Activated CD4-positive, alpha-beta T cell treated with anti-CD3 and anti-CD28 coated beads, Interleukin-2, amount 10 ng/mL, durations not matched to agents 7 days and 5 days (primary cell): ENCODE measurements around the gene ALPK3. TPM values are rescaled to one million over a fixed set of nuclear protein-coding genes. Genes with fewer than 3 reads are reported as not detected.
A peak's percentile ranks its signal among the peaks of the same experiment; 100 is the strongest.

Experiments used
- CTCF ChIA-PET: fragments of 350-600 bp; sonication (Branson Sonifier 250); formaldehyde crosslinking; loops from one replicate; lab custom pipeline; 2021; ENCODE audit warnings: antibody characterized with exemption; lab: Charles Lee
- POLR2A ChIA-PET: fragments of 350-600 bp; sonication (Branson Sonifier 250); formaldehyde crosslinking; loops from one replicate; lab custom pipeline; 2021; ENCODE audit warnings: antibody characterized with exemption; lab: Charles Lee
- DNase-seq: peaks from one replicate; pipeline ENCODE4 v3.0.0-alpha.2; 2020
- H3K27ac Mint-ChIP-seq: one replicate; pipeline ENCODE4 v1.8.0; 2021; ENCODE audit warnings: mild to moderate bottlenecking, moderate library complexity, mixed read lengths
- H3K27me3 Mint-ChIP-seq: one replicate; pipeline ENCODE4 v1.8.0; 2021; ENCODE audit warnings: mixed read lengths
- H3K36me3 Mint-ChIP-seq: one replicate; pipeline ENCODE4 v1.8.0; 2021; ENCODE audit warnings: low read depth, mixed read lengths
- H3K4me1 Mint-ChIP-seq: one replicate; pipeline ENCODE4 v1.8.0; 2021; ENCODE audit warnings: mixed read lengths
- H3K4me3 Mint-ChIP-seq: one replicate; pipeline ENCODE4 v1.8.0; 2021; ENCODE audit warnings: mild to moderate bottlenecking, moderate library complexity, mixed read lengths
- H3K9me3 Mint-ChIP-seq: one replicate; pipeline ENCODE4 v1.8.0; 2021; ENCODE audit warnings: mixed read lengths
- total RNA-seq, 2 experiments: library from RNA; stranded (reverse); gene quantifications; one replicate each; pipeline ENCODE4 v1.2.3, GENCODE V29; 2021

The ALPK3 gene
- total RNA-seq, 2 experiments from 2014 or later = 0.15 to 0.27 TPM

DNA sequence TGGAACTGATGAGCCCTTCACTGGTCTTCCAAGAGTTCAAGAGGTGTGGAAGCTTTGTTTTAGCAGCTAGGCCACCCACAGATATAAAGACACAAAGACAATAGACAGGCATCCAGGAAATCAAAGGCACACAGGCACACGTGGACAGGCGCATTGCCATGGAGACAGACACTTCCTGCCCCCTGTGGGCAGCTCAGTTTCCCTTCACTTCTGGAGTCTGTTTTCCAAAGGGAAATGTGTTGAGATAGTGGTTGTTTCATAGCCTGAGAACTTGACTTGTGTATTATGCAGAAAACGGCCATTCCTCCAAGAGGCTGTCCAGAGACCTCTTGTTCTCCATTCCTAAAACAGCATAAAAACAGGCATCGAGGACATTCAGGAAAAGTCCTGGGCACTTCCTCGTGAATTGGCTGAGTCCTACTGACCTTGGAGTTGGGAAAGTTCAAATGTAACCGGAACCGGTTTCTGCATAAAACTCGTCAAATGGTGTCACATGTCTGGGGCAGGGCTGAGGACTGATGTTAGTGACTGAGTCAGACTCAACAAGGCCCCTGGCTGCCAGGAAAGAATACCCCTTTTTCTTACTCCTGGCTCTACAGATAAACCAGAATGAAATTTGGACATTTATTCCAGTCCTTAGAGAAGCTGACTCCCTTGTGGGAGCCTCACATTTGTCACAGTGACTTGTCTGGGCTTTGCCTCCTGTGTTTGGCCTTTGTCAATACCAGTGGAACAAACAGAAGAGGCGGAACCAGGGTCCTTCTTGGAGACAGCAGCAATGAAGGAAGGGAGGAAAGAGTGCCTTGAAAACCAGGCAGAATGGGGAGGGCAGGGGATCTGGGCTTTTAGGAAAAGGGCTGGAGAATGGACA is 1.3 kb downstream of the ALPK3 start:
- Mint-ChIP-seq H3K4me1 (peaks cover 14% of the 10 kb centered on the region), H3K4me3 (no peak overlapping the region), H3K9me3 (no peaks in the 10 kb centered on the region), H3K27ac (no peak overlapping the region), H3K36me3 (no peaks in the 10 kb centered on the region), H3K27me3 (peaks cover 7% of the 10 kb centered on the region)
- CTCF ChIA-PET = interaction anchor here (0.6 to 2.3 kb wide), 6 partner anchors 9 to 690 kb away, joined by 3 to 7 read pairs (median 5); no protein-coding TSS in a partner anchor
- POLR2A ChIA-PET = no interaction called here
- DNase-seq = peak; percentile 34

DNA sequence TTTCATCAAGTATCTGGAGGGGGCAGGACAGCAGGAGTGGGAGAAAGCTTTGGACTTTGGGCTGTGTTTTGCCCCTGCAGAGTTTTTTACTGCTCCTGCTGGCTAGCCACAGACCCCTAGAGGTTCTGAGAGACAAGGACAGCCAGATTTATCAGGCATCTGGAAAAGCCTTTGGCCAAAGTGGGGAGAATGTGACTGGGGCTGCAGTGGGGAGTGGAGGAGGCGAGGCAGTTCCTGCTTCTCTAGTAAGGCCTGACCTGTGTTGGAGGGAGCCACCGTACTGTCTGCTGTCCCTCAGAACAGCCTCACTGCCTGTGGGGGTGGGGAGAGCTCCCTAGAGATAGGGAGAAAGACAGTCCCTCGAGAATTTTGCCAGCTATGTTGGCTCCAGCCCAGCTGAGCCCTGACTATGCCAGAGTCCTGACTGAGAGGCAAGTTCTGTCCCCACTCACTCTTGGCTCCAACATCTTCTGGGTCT is 2.2 kb downstream of the ALPK3 start:
- H3K4me1 Mint-ChIP-seq = peaks cover 14% of the 10 kb centered on the region
- ChIA-PET CTCF (interaction anchor here (0.6 to 2.3 kb wide), 5 partner anchors 10 to 26 kb away, joined by 3 to 7 read pairs (median 5); no protein-coding TSS in a partner anchor), POLR2A (no interaction called here)
- DNase-seq = no peak
- H3K4me3 Mint-ChIP-seq = no peak overlapping the region
- H3K36me3 Mint-ChIP-seq = no peaks in the 10 kb centered on the region
- H3K27ac Mint-ChIP-seq = no peak overlapping the region
- H3K27me3 Mint-ChIP-seq = peaks cover 7% of the 10 kb centered on the region
- no peaks in the 10 kb centered on the region for H3K9me3 Mint-ChIP-seq

DNA sequence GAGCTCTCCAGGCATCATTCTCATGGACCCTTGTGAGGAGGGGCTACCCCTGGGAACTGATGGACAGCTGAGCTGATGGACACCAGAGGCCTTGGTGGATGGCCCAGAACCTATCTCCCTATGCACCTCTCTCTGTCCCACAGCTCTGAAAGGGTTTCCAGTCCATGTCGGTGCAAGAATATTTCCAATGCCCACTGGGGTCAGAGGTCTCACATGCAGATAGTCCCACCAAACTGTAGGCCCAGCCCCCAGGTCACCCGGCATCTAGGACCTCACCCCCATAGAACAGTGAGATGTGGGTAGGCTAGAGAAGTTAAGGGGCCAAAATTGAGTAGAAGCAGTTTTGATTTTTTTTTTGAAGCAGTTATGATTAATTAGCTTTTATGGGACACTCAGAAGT is 2.6 kb downstream of the ALPK3 start:
- no peaks in the 10 kb centered on the region for H3K9me3 Mint-ChIP-seq
- no peak overlapping the region for H3K4me3 Mint-ChIP-seq
- CTCF ChIA-PET = interaction anchor here (0.6 to 2.3 kb wide), 6 partner anchors 11 to 206 kb away, joined by 3 to 7 read pairs (median 4); no protein-coding TSS in a partner anchor
- H3K4me1 Mint-ChIP-seq = peaks cover 14% of the 10 kb centered on the region
- H3K27ac Mint-ChIP-seq = no peak overlapping the region
- H3K36me3 Mint-ChIP-seq = no peaks in the 10 kb centered on the region
- POLR2A ChIA-PET = no interaction called here
- no peak for DNase-seq
- peaks cover 7% of the 10 kb centered on the region for H3K27me3 Mint-ChIP-seq

DNA sequence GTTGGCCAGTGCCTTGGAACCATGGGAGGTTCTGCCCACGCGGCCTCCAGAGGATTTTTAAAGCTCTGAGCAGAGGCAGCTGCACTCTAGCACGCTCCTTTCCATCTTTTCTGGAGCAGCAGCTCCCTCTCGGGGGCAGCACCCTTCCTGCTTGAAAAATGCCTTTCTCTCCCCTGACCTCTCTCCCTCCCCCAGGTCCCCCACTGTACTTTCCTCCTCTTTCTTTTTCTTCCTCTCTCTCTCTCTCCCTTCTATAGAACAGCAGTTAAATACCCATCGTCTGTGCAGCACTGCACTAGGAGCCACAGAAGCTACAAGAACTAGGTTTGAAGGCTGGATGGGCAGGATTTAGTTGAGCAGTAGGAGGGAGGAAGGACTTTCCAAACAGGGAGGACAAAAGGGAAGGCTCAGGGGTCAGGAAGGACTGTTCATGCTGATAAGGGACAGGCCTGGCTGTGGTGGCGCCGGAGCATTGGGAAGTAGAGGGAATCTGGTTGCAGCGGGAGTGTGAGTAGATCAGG is 4.4 kb downstream of the ALPK3 start:
- H3K36me3 Mint-ChIP-seq = no peaks in the 10 kb centered on the region
- CTCF ChIA-PET = interaction anchor here (0.7 to 1.3 kb wide), 3 partner anchors 11 to 21 kb away, joined by 3 to 5 read pairs (median 4); no protein-coding TSS in a partner anchor

DNA sequence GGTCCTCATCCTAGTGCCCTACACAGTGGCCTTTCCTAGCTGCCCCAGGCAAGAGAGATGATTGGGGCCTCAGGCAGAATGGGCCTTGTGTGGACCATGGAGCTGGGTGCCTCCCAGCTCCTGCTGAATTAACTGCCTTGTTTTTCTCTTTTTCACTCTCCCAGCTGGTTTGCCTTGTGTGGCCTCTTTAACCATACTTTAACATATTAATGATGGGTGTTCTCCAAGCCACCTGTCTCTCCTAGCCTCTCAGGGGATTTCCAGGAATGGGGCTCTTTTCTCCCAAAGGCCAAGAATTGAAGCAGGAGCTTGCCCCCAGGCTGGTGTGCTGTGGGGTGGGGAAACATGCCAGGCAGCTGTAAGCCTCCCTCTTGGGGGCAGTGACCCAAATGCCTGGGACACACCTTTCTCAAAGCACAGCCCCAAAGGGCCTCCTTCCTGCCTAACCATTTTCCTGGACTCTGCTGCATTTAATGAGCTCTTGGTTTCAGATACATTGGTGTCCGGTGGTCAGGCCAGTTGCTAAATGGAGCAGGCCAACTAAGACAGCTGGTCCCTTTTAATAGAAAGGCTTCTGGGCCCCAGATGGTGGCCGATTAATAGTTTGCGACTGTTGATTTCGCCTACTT is 5.6 kb downstream of the ALPK3 start:
- Mint-ChIP-seq H3K36me3 (no peaks in the 10 kb centered on the region), H3K4me3 (no peak overlapping the region), H3K27ac (no peak overlapping the region), H3K4me1 (peaks cover 8% of the 10 kb centered on the region), H3K27me3 (peaks cover 2% of the 10 kb centered on the region), H3K9me3 (no peaks in the 10 kb centered on the region)
- no peak for DNase-seq
- CTCF ChIA-PET = interaction anchor here (0.8 to 1.3 kb wide), 6 partner anchors 10 to 191 kb away, joined by 3 to 6 read pairs (median 3); no protein-coding TSS in a partner anchor
- POLR2A ChIA-PET = no interaction called here

More for the DNA sequence above, 4.4 kb downstream of the ALPK3 start:
- POLR2A ChIA-PET = no interaction called here
- no peak overlapping the region for H3K4me3 Mint-ChIP-seq
- no peak for DNase-seq
- peaks cover 2% of the 10 kb centered on the region for H3K27me3 Mint-ChIP-seq
- H3K4me1 Mint-ChIP-seq = peaks cover 11% of the 10 kb centered on the region
- H3K27ac Mint-ChIP-seq = no peak overlapping the region
- H3K9me3 Mint-ChIP-seq = no peaks in the 10 kb centered on the region

DNA sequence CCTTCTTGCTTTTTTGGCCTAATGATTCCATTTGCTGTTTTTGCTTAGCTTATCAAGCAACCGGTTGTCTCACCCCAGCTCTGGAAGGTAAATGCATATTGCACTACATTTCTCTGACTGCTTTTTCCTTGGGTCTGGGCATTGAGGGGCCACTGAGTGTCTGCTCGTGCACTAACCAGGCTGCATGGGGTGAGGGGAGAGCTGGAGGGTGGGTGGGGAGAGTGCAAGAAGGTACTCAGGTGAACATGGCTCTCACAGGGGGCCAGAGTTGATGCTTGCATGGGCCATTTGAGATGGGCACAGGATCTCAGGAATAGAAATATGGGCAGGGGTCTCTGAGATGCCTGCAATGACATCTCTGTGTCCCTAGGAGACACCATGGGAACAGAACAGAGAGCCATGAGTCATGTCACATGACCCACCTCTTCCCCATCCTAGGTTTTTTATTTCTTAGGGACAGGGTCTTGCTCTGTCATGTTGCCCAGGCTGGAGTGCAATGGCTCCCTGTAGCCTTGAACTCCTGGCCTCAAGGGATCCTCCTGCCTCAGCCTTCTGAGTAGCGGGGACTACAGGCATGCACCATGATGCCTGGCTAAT is 6.2 kb downstream of the ALPK3 start:
- no peaks in the 10 kb centered on the region for H3K27me3 Mint-ChIP-seq
- H3K9me3 Mint-ChIP-seq = no peaks in the 10 kb centered on the region
- ChIA-PET POLR2A (no interaction called here), CTCF (interaction anchor here (0.8 to 1.3 kb wide), 5 partner anchors 9 to 191 kb away, joined by 3 to 6 read pairs (median 3); no protein-coding TSS in a partner anchor)
- no peaks in the 10 kb centered on the region for H3K36me3 Mint-ChIP-seq
- peaks cover 2% of the 10 kb centered on the region for H3K4me1 Mint-ChIP-seq
- H3K4me3 Mint-ChIP-seq = no peak overlapping the region
- H3K27ac Mint-ChIP-seq = no peak overlapping the region
- DNase-seq = no peak

DNA sequence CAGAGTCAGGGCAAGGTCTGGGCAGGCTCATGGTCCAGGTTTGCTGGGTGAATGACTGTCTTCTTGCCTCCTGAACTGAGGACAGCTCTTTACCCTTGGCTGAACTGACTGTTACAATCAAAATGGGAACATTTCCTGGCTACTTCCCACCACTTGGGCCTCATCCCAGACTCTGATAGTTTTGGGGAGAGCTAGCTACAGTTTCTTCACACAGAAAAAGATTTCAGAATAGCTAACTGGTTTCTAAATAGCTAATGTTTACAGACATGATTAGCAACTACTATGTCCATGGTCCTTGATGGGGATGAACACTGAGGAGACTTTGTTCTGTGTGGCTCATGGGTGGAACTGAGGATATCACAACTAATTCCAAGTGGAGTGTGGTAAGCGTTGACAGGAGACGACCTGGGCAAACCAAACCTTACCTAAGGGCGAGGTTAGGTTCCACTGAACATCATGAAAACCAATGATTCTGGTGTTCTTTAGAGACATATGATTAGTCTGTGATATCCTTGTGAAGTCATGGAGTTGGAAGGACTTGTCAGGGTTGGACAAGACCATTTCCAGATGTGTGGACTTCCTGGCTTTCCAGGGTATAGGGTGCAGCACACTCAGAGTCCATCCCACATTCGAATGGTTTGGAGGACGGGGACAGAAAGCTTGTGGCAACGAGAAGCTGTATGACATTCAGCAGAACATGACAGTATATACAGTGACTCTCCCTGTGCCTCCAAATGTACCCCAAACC is 7.3 kb downstream of the ALPK3 start:
- H3K4me1 Mint-ChIP-seq = no peaks in the 10 kb centered on the region
- no peak for DNase-seq
- H3K9me3 Mint-ChIP-seq = no peaks in the 10 kb centered on the region
- no peaks in the 10 kb centered on the region for H3K27me3 Mint-ChIP-seq
- CTCF ChIA-PET = interaction anchor here (0.6 to 1.2 kb wide), 3 partner anchors 10 to 89 kb away, joined by 3 to 4 read pairs (median 3); no protein-coding TSS in a partner anchor
- H3K36me3 Mint-ChIP-seq = no peaks in the 10 kb centered on the region
- H3K4me3 Mint-ChIP-seq = no peak overlapping the region
- POLR2A ChIA-PET = no interaction called here
- no peak overlapping the region for H3K27ac Mint-ChIP-seq

DNA sequence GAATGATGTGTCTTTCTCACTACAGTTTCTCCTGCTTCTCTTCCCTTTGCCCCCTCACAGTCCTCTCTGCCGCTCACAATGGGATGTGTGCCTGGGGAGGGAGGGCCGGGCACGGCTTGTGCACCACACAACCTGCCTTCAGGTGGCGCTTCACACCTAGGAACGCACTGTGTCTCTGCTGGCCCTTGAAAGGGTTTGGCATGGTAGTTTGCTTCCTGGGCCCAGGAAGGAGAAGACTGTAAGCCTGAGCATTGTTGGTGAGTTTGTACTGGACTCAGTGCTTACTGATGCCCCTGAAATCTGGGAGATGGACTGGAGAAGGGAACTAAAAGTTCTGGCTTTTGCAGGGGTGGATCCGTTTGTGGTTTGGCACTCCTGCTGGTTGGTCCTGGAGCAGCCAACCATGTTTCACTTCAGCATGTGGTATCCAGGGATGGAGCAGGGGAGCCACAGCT is 9.2 kb downstream of the ALPK3 start:
- no peak for DNase-seq
- ChIA-PET POLR2A (no interaction called here), CTCF (interaction anchor here (1.5 kb wide), 1 partner anchor 43 kb away, joined by 3 read pairs; no protein-coding TSS in a partner anchor)
- no peaks in the 10 kb centered on the region for H3K36me3 Mint-ChIP-seq
- no peak overlapping the region for H3K4me3 Mint-ChIP-seq
- H3K4me1 Mint-ChIP-seq = no peaks in the 10 kb centered on the region
- no peaks in the 10 kb centered on the region for H3K9me3 Mint-ChIP-seq
- no peak overlapping the region for H3K27ac Mint-ChIP-seq
- H3K27me3 Mint-ChIP-seq = peaks cover 8% of the 10 kb centered on the region

DNA sequence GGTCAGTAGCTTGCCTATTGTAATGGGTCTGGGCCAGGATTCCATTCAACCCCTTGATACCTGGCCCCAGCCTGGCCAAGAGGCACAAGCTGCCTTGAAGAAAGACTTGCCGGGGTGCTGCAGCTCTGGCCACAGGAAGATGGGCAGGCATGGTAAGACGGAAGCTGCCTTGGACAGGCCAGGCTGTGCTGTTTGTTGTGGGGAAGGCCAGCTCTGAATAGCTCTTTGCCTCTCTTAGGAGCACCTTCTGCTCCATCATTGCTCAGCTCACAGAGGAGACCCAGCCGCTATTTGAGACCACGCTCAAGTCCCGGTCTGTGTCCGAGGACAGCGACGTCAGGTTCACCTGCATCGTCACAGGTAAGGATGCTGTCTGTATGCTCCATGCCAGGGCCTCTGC is 10.1 kb downstream of the ALPK3 start:
- CTCF ChIA-PET = interaction anchor here (0.5 to 1.5 kb wide), 5 partner anchors 9 to 256 kb away, joined by 3 to 5 read pairs (median 3); partner anchors contain the start of gene ALPK3
- Mint-ChIP-seq H3K27me3 (peaks cover 12% of the 10 kb centered on the region), H3K36me3 (no peaks in the 10 kb centered on the region), H3K27ac (no peak overlapping the region), H3K4me3 (no peak overlapping the region), H3K4me1 (no peaks in the 10 kb centered on the region), H3K9me3 (no peaks in the 10 kb centered on the region)
- POLR2A ChIA-PET = no interaction called here
- DNase-seq = no peak

DNA sequence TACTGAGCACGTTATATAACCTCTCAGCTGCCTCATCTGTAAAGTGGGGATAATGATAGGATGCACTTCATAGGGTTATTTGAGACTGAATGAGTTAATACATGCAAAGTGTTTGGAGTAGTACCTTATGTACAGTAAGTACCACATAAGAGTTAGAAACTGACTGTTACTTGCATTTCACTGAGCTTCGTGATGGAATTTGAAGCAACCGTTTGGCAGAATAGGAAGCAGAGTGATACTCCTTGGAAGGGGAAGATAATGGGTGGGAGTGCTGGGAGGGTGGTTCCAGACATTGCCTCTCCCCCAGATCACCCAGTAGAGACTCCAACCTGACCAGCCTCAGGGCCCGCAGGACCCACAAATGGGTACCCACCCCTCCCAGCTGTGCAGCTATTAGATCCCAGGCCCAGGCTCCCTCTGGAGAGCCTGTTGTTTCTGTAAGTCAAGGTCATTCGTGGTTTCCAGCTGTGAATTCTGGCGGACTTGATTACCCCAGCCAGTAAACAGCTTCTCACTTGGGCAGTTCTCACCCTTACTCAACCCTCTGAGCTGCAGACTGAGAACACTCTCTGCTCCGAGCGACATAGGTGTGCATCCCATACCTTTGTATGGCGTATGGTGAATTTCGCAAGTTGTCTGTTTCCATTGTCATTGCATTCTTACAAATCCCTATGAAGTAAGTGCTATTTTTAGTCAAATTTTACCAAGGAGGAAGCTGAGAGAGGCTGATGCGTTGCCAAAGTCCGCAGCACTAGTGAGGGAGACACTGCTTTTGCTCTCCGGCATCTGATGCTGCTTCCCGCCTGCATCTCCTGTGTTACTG is 11.1 kb downstream of the ALPK3 start:
- CTCF ChIA-PET = interaction anchor here (0.5 to 1.4 kb wide), 4 partner anchors 10 to 257 kb away, joined by 3 to 5 read pairs (median 4); partner anchors contain the start of gene ALPK3
- Mint-ChIP-seq H3K4me3 (no peak overlapping the region), H3K27me3 (peaks cover 20% of the 10 kb centered on the region), H3K36me3 (no peaks in the 10 kb centered on the region), H3K27ac (no peak overlapping the region), H3K4me1 (no peaks in the 10 kb centered on the region), H3K9me3 (no peaks in the 10 kb centered on the region)
- DNase-seq = no peak
- POLR2A ChIA-PET = no interaction called here

DNA sequence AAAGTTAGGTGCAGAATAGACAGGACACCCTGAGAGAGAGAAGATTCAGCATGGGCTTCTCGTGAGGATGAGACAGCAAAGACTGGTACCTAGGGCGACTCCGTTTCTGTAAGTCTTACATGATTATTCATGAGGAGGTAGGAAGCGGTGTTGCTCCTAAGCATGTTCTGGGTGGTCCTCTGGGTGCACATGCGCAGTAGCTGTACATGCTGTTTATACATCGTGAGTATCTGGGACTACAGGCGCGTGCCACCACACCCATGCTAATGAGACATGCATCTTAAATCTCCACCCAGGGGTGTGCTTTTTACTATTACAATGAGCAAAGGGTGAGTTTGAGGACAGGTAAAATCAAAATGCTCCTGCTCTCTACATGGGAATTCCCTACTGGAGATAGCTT is 12.3 kb downstream of the ALPK3 start:
- Mint-ChIP-seq H3K4me3 (no peak overlapping the region), H3K27ac (no peak overlapping the region)
- POLR2A ChIA-PET = no interaction called here

More for the DNA sequence above, 12.3 kb downstream of the ALPK3 start:
- no peaks in the 10 kb centered on the region for H3K36me3 Mint-ChIP-seq
- DNase-seq = no peak
- H3K27me3 Mint-ChIP-seq = peaks cover 20% of the 10 kb centered on the region
- H3K4me1 Mint-ChIP-seq = no peaks in the 10 kb centered on the region
- CTCF ChIA-PET = interaction anchor here (0.5 to 1.5 kb wide), 2 partner anchors 15 to 97 kb away, joined by 4 to 5 read pairs; no protein-coding TSS in a partner anchor
- H3K9me3 Mint-ChIP-seq = no peaks in the 10 kb centered on the region
